DMS79 treated with DMSO at 0.1 percent for 48 hours (cell line): ENCODE measurements around the gene XPO1.

Source experiments
- DNase-seq: peaks from one replicate; lab custom pipeline; 2025; lab: John Stamatoyannopoulos, UW

XPO1 gene

DNA sequence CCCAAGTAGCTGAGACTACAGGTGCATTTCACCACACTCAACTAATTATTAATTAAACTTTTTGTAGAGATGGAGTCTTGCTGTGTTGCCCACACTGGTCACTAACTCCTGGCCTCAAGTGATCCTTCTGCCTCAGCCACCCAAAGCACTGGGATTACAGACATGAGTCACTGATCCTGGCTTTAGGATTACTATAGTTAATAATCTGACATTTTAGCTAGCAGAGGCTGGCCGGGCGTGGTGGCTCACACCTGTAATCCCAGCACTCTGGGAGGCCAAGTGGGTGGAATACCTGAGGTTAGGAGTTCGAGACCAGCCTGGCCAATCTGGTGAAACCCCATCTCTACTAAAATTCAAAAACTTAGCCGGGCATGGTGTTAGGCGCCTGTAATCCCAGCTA is 106.8 kb downstream of the XPO1 start:
- no peak for DNase-seq
